ENCODE data around the gene PCDH19.

PCDH19 gene

GRCh38 chrX:100410901-100411801, 1.1 kb upstream of the PCDH19 start:
- no peak for DNase-seq (ENCODE audit: low read depth)
- TF ChIP-seq CTCF (IDR thresholded peaks at IDR 0.05; ENCODE audit: low read length, missing control alignments): no peak
- H3K4me3 ChIP-seq (replicated peaks; ENCODE audit: low read depth, low read length): no peak overlapping the region

GRCh38 chrX:100408713-100409609, 1.1 kb downstream of the PCDH19 start:
- no peak for DNase-seq (ENCODE audit: low read depth)
- H3K4me3 ChIP-seq (replicated peaks; ENCODE audit: low read depth, low read length): no peak overlapping the region
- no peak for TF ChIP-seq CTCF (IDR thresholded peaks at IDR 0.05; ENCODE audit: low read length, missing control alignments)

- DNase-seq (ENCODE audit: low read depth): no peak
- no peak overlapping the region for H3K4me3 ChIP-seq (replicated peaks; ENCODE audit: low read depth, low read length)
- TF ChIP-seq CTCF (IDR thresholded peaks at IDR 0.05; ENCODE audit: low read length, missing control alignments): no peak
Observed at GRCh38 chrX:100407784-100408712, 2.0 kb downstream of the PCDH19 start.

- no peak for TF ChIP-seq CTCF (IDR thresholded peaks at IDR 0.05; ENCODE audit: low read length, missing control alignments)
Observed at GRCh38 chrX:100407147-100407783, 2.8 kb downstream of the PCDH19 start.

GRCh38 chrX:100405424-100405823, 4.6 kb downstream of the PCDH19 start:
- TF ChIP-seq CTCF (IDR thresholded peaks at IDR 0.05; ENCODE audit: low read length, missing control alignments): no peak
- H3K4me3 ChIP-seq (replicated peaks; ENCODE audit: low read depth, low read length): no peak overlapping the region
- no peak for DNase-seq (ENCODE audit: low read depth)

More at GRCh38 chrX:100407147-100407783, 2.8 kb downstream of the PCDH19 start:
- DNase-seq (ENCODE audit: low read depth): no peak
- H3K4me3 ChIP-seq (replicated peaks; ENCODE audit: low read depth, low read length): no peak overlapping the region

GRCh38 chrX:100404851-100405250, 5.2 kb downstream of the PCDH19 start:
- H3K4me3 ChIP-seq (replicated peaks; ENCODE audit: low read depth, low read length): no peak overlapping the region
- no peak for DNase-seq (ENCODE audit: low read depth)
- TF ChIP-seq CTCF (IDR thresholded peaks at IDR 0.05; ENCODE audit: low read length, missing control alignments): no peak
